GM12878 (cell line): ENCODE results near the gene MSANTD2. TPM values are rescaled to one million over a fixed set of nuclear protein-coding genes. Genes with fewer than 3 reads are reported as not detected.

Source experiments
- ATF3 ChIP-seq: IDR thresholded peaks from 2 replicates; pipeline ENCODE4 v1.6.1; 2011; ENCODE audit warnings: low read depth, mild to moderate bottlenecking, low read length, moderate library complexity, borderline replicate concordance; ENCODE audit errors: extremely low read depth
- ATF7 ChIP-seq: fragments of 450-650 bp; IDR thresholded peaks from 2 replicates; pipeline ENCODE4 v1.6.1; 2016; ENCODE audit warnings: low read depth, mild to moderate bottlenecking
- BACH1 ChIP-seq: fragments of 450-650 bp; IDR thresholded peaks from 2 replicates; pipeline ENCODE4 v1.6.1; 2017; ENCODE audit warnings: mild to moderate bottlenecking, borderline replicate concordance
- CHD2 ChIP-seq: IDR thresholded peaks from 2 replicates; pipeline ENCODE4 v1.6.1; 2011; ENCODE audit warnings: low read depth, low read length, improper control_type of control experiment, borderline replicate concordance
- CTCF ChIP-seq, 3 experiments: IDR thresholded peaks in 2 of 3; conservative IDR thresholded peaks in 1 of 3; 2 replicates each; pipeline ENCODE4 v1.5.1; 2011; ENCODE audit warnings: low read depth in 3 of 3, low read length in 3 of 3, mild to moderate bottlenecking in 3 of 3, control low read depth in 2 of 3, moderate library complexity in 2 of 3, inconsistent platforms in 1 of 3, mixed read lengths in 1 of 3; ENCODE audit not compliant: control insufficient read depth in 2 of 3, insufficient read depth in 1 of 3; ENCODE audit errors: extremely low read depth in 1 of 3
- E2F8 ChIP-seq: fragments of 450-650 bp; IDR thresholded peaks from 2 replicates; pipeline ENCODE4 v1.6.1; 2018; ENCODE audit warnings: mild to moderate bottlenecking, low read depth, moderate library complexity; ENCODE audit not compliant: partially characterized antibody
- ETV6 ChIP-seq, 2 experiments: fragments of 450-650 bp in 1 of 2; IDR thresholded peaks in 1 of 2; conservative IDR thresholded peaks in 1 of 2; 2 replicates each; pipeline ENCODE4 v1.6.1; 2014; ENCODE audit warnings: antibody characterized with exemption in 1 of 2, borderline replicate concordance in 1 of 2, low read depth in 1 of 2, mild to moderate bottlenecking in 1 of 2, moderate library complexity in 1 of 2
- FOXK2 ChIP-seq: fragments of 450-650 bp; IDR thresholded peaks from 2 replicates; pipeline ENCODE4 v1.6.1; 2017; ENCODE audit warnings: mild to moderate bottlenecking, moderate library complexity
- MTA3 ChIP-seq: IDR thresholded peaks from 2 replicates; pipeline ENCODE4 v1.6.1; 2012; ENCODE audit warnings: low read length, inconsistent platforms, borderline replicate concordance
- MYC ChIP-seq: IDR thresholded peaks from 2 replicates; pipeline ENCODE4 v1.6.1; 2011; ENCODE audit warnings: mild to moderate bottlenecking, low read length, moderate library complexity, inconsistent platforms; ENCODE audit not compliant: insufficient read depth, insufficient replicate concordance, insufficient read length, severe bottlenecking
- NR2C2 ChIP-seq: IDR thresholded peaks from 2 replicates; pipeline ENCODE4 v1.6.1; 2011; ENCODE audit warnings: borderline replicate concordance, low read depth; ENCODE audit not compliant: control insufficient read depth, insufficient read length
- PAX8 ChIP-seq: fragments of 450-650 bp; IDR thresholded peaks from 2 replicates; pipeline ENCODE4 v1.6.1; 2017; ENCODE audit warnings: mild to moderate bottlenecking, moderate library complexity
- POU2F2 ChIP-seq: IDR thresholded peaks from 3 replicates; pipeline ENCODE4 v1.6.1; 2011; ENCODE audit warnings: low read depth, mild to moderate bottlenecking, low read length, borderline replicate concordance
- STAT1 ChIP-seq: fragments of 450-650 bp; conservative IDR thresholded peaks from 2 replicates; pipeline ENCODE4 v1.6.1; 2014; ENCODE audit warnings: antibody characterized with exemption, mild to moderate bottlenecking
- TAF1 ChIP-seq: IDR thresholded peaks from 2 replicates; pipeline ENCODE4 v1.6.1; 2011; ENCODE audit warnings: mild to moderate bottlenecking, low read depth, low read length, borderline replicate concordance
- ZNF207 ChIP-seq: fragments of 450-650 bp; IDR thresholded peaks from 2 replicates; pipeline ENCODE4 v1.6.1; 2014; ENCODE audit warnings: antibody characterized with exemption, mild to moderate bottlenecking, borderline replicate concordance
- ZSCAN29 ChIP-seq: fragments of 450-650 bp; IDR thresholded peaks from 2 replicates; pipeline ENCODE4 v1.6.1; 2017; ENCODE audit warnings: mild to moderate bottlenecking, moderate library complexity
- polyA plus RNA-seq, 11 experiments: library from polyadenylated mRNA; depleted of rRNA in 4 of 11; unstranded in 6 of 11; stranded (reverse) in 5 of 11; fragments of >200 nt; fragmentation: Nextera tagmentation in 4 of 11; fragmentation: Illumina TruSeq in 1 of 11; extraction: Ambion mirVana in 4 of 11; extraction: Trizol in 1 of 11; gene quantifications; 1 replicate in 1 of 11; 2 replicates in 10 of 11; pipeline versions ENCODE4 v1.2.1 to v1.2.3, GENCODE V29; 2011 to 2016; ENCODE audit warnings: inconsistent platforms in 2 of 11, missing spikeins in 2 of 11, low read depth in 1 of 11
- total RNA-seq, 4 experiments: library from RNA; depleted of rRNA in 3 of 4; stranded (reverse); fragments of >200 nt in 3 of 4; fragmentation: Illumina TruSeq in 1 of 4; extraction: Trizol in 1 of 4; gene quantifications; 2 replicates each; pipeline versions ENCODE4 v1.2.1 to v1.2.3, GENCODE V29; 2013 to 2021
- TF ChIP-seq, protein P1 (sequence below): IDR thresholded peaks from 2 replicates; pipeline ENCODE4 v1.6.1; 2012; ENCODE audit warnings: low read depth, low read length, improper control_type of control experiment
- TF ChIP-seq, protein P2 (sequence below): IDR thresholded peaks from 2 replicates; pipeline ENCODE4 v1.6.1; 2011; ENCODE audit warnings: low read depth, low read length, improper control_type of control experiment, borderline replicate concordance

The MSANTD2 gene
- total and polyA plus RNA-seq, 10 of the 15 experiments (the other 5 are each of a cell fraction or from before 2014, with no cell fraction given), result 3.0 to 12.4 (median 8.0) TPM

GRCh38 chr11:124800226-124800929 is at the start of gene MSANTD2 (continued):
- peak in 1 of 2 experiments; percentile 24; a peak in 1 of 4 replicates for TF ChIP-seq ETV6 (conservative IDR thresholded peaks at IDR 0.05 in 1 of 2, IDR thresholded peaks at IDR 0.05 in 1 of 2; ENCODE audit: borderline replicate concordance in 1 of 2, low read depth in 1 of 2)
- TF ChIP-seq ZNF207, result peak; percentile 91
- TF ChIP-seq E2F8, result no peak
- TF ChIP-seq ATF7, result no peak
- peak; percentile 77; the same call in 1 of the 2 replicates for TF ChIP-seq BACH1
- TF ChIP-seq CHD2, result peak; percentile 69
- TF ChIP-seq MYC, result no peak
- TF ChIP-seq MTA3, result no peak
- TF ChIP-seq ZSCAN29, result no peak
- 0 out of 2 replicates have a peak, but pooled peaks have one; percentile 33 for TF ChIP-seq STAT1
- TF ChIP-seq ATF3, result no peak
- TF ChIP-seq, protein P1, sequence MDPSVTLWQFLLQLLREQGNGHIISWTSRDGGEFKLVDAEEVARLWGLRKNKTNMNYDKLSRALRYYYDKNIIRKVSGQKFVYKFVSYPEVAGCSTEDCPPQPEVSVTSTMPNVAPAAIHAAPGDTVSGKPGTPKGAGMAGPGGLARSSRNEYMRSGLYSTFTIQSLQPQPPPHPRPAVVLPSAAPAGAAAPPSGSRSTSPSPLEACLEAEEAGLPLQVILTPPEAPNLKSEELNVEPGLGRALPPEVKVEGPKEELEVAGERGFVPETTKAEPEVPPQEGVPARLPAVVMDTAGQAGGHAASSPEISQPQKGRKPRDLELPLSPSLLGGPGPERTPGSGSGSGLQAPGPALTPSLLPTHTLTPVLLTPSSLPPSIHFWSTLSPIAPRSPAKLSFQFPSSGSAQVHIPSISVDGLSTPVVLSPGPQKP, result peak; percentile 80
- peak; percentile 81; the same call in 1 of the 2 replicates for TF ChIP-seq TAF1
- no peak for TF ChIP-seq FOXK2
- TF ChIP-seq, protein P2, sequence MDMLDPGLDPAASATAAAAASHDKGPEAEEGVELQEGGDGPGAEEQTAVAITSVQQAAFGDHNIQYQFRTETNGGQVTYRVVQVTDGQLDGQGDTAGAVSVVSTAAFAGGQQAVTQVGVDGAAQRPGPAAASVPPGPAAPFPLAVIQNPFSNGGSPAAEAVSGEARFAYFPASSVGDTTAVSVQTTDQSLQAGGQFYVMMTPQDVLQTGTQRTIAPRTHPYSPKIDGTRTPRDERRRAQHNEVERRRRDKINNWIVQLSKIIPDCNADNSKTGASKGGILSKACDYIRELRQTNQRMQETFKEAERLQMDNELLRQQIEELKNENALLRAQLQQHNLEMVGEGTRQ, result no peak
- no peak for TF ChIP-seq CTCF (IDR thresholded peaks at IDR 0.05 in 2 of 3, conservative IDR thresholded peaks at IDR 0.05 in 1 of 3; ENCODE audit: control insufficient read depth in 2 of 3, extremely low read depth in 1 of 3, insufficient read depth in 1 of 3, low read depth in 3 of 3, low read length in 3 of 3)
- no peak for TF ChIP-seq PAX8
- TF ChIP-seq NR2C2, result no peak
- TF ChIP-seq POU2F2, result peak; percentile 86; the same call in 2 of the 3 replicates
